Measurements from ENCODE around the gene CAPN11. TPM values are rescaled to one million over a fixed set of nuclear protein-coding genes. Genes with fewer than 3 reads are reported as not detected.

CAPN11 gene
- total and polyA plus RNA-seq, 9 of the 15 experiments (the other 6 are each of a cell fraction or from before 2014, with no cell fraction given), result 0.03 to 0.61 (median 0.17) TPM; not detected in 1

DNA sequence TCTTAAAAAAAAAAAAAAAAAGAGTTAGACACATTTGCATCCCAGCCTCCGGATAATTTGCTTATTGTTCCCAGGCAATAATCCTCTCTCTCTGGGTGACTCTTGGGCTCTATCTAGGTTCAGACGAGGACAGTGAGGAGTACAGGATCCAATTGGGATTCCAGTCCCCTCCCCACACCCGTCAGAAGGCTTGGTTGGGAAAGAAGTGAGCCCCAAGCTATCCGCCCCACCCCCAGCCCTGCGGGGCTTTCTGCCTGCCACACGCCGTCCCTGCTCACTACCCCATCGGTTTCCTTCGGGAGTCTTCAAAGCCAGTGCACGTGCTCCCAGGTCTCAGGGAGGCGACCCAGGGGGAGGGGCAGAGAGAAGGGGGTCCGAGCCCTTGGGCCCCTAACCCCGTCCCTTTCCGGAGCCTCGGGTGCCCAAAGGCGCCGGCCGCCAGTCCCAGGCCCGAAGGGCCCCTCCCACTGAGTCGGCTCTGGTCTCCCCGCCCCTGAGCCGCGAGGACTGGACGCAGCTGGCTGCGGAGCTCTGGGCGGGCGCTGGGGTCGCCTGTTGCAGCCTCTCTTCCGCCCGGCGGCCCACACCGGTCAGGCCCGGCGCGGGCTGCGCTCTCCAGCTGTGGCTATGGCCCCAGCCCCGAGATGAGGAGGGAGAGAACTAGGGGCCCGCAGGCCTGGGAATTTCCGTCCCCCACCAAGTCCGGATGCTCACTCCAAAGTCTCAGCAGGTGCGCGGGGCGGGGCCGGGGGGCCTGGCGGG, 60.6 kb downstream of the CAPN11 start (continued):
- TF ChIP-seq PRDM10 (IDR thresholded peaks at IDR 0.05; ENCODE audit: partially characterized antibody), result peak; percentile 39
- 0 out of 2 replicates have a peak, but pooled peaks have one; percentile 51 for TF ChIP-seq GATAD2A (IDR thresholded peaks at IDR 0.05)
- TF ChIP-seq ZNF384 (IDR thresholded peaks at IDR 0.05; ENCODE audit: low read depth, low read length), result peak; percentile 47
- peak in 1 of 3 experiments; percentile 50; a peak in 1 of 6 replicates for TF ChIP-seq ZBTB11 (CRISPR knock-in tag; IDR thresholded peaks at IDR 0.05)
- TF ChIP-seq ZNF232 (CRISPR knock-in tag; IDR thresholded peaks at IDR 0.05), result 0 out of 2 replicates have a peak, but pooled peaks have one; percentile 63
- peak; percentile 61 for TF ChIP-seq SMAD4 (CRISPR knock-in tag; conservative IDR thresholded peaks at IDR 0.05)
- TF ChIP-seq POLR2G (IDR thresholded peaks at IDR 0.05; ENCODE audit: low read depth, low read length), result peak; percentile 95
- TF ChIP-seq EP400 (IDR thresholded peaks at IDR 0.05), result peak; percentile 66
- 0 out of 2 replicates have a peak, but pooled peaks have one; percentile 66 for TF ChIP-seq ETV1 (tag; conservative IDR thresholded peaks at IDR 0.05; ENCODE audit: low read depth)
- peak; percentile 46 for TF ChIP-seq DACH1 (IDR thresholded peaks at IDR 0.05; ENCODE audit: partially characterized antibody)
- TF ChIP-seq NBN (IDR thresholded peaks at IDR 0.05; ENCODE audit: low read depth), result peak; percentile 73; the same call in 1 of the 2 replicates
- TF ChIP-seq RBM22 (IDR thresholded peaks at IDR 0.05; ENCODE audit: low read depth, low read length, poor library complexity, severe bottlenecking), result peak; percentile 88
- no peak for TF ChIP-seq ZNF282 (CRISPR knock-in tag; IDR thresholded peaks at IDR 0.05)
- TF ChIP-seq ZNF444 (CRISPR knock-in tag; IDR thresholded peaks at IDR 0.05), result no peak
- peak; percentile 79 for TF ChIP-seq ZBTB17 (CRISPR knock-in tag; IDR thresholded peaks at IDR 0.05)
- TF ChIP-seq MYNN (IDR thresholded peaks at IDR 0.05), result 0 out of 2 replicates have a peak, but pooled peaks have one; percentile 8
- TF ChIP-seq MYNN (CRISPR knock-in tag; IDR thresholded peaks at IDR 0.05), result no peak
- peak; percentile 31; the same call in 1 of the 2 replicates for TF ChIP-seq CBX1 (IDR thresholded peaks at IDR 0.05; ENCODE audit: low read depth)
- no peak for TF ChIP-seq MCM7 (IDR thresholded peaks at IDR 0.05)
- peak; percentile 75 for TF ChIP-seq LCOR (CRISPR knock-in tag; IDR thresholded peaks at IDR 0.05)
- peak; percentile 59; the same call in 1 of the 2 replicates for TF ChIP-seq MTA3 (IDR thresholded peaks at IDR 0.05; ENCODE audit: borderline replicate concordance)
- TF ChIP-seq RUNX1 (IDR thresholded peaks at IDR 0.05; ENCODE audit: low read depth), result no peak
- no peak for TF ChIP-seq SNRNP70 (optimal IDR thresholded peaks at IDR 0.05; ENCODE audit: low read depth, low read length)

All from K562 (cell line).